GM23338 (cell line): ENCODE results near the gene DUSP8. TPM values are rescaled to one million over a fixed set of nuclear protein-coding genes. Genes with fewer than 3 reads are reported as not detected.

Source experiments
- ATAC-seq: fragments of 200-7000 bp; cut with Tn5 transposase; 3 replicates; pipeline ENCODE4 v1.9.1; 2020
- DNase-seq: peaks from one replicate; pipeline ENCODE4 v3.0.0-alpha.2; 2015; ENCODE audit warnings: low spot score
- H2AFZ ChIP-seq: fragments of 200-600 bp; sonication (generic); 2 replicates; pipeline ENCODE4 v1.8.0; 2016; ENCODE audit warnings: antibody characterized with exemption, mild to moderate bottlenecking, moderate library complexity
- H3F3A ChIP-seq: fragments of 200-600 bp; sonication (generic); replicated peaks from 2 replicates; pipeline ENCODE4 v1.8.0; 2017; ENCODE audit warnings: antibody characterized with exemption, mixed run types, low read depth
- H3K27ac ChIP-seq: fragments of 200-600 bp; sonication (generic); 2 replicates; pipeline ENCODE4 v1.6.1; 2016; ENCODE audit warnings: low read depth
- H3K27me3 ChIP-seq: fragments of 200-600 bp; sonication (generic); 2 replicates; pipeline ENCODE4 v1.8.0; 2016; ENCODE audit warnings: mild to moderate bottlenecking, mixed run types, moderate library complexity; ENCODE audit not compliant: insufficient read depth
- H3K36me3 ChIP-seq: fragments of 200-600 bp; sonication (generic); 2 replicates; pipeline ENCODE4 v1.8.0; 2016; ENCODE audit warnings: mild to moderate bottlenecking; ENCODE audit not compliant: insufficient read depth
- H3K4me1 ChIP-seq: fragments of 200-600 bp; sonication (generic); 2 replicates; pipeline ENCODE4 v1.8.0; 2016; ENCODE audit warnings: mild to moderate bottlenecking, moderate library complexity; ENCODE audit not compliant: insufficient read depth
- H3K4me2 ChIP-seq: fragments of 200-600 bp; sonication (generic); 2 replicates; pipeline ENCODE4 v1.7.1; 2017; ENCODE audit warnings: mixed run types
- H3K4me3 ChIP-seq: fragments of 200-600 bp; sonication (generic); 2 replicates; pipeline ENCODE4 v1.6.1; 2016; ENCODE audit warnings: mixed run types
- H3K79me2 ChIP-seq: fragments of 200-600 bp; sonication (generic); replicated peaks from 2 replicates; pipeline ENCODE4 v1.8.0; 2017; ENCODE audit warnings: mild to moderate bottlenecking; ENCODE audit not compliant: insufficient read depth
- H3K9me2 ChIP-seq: fragments of 200-600 bp; sonication (generic); 2 replicates; pipeline ENCODE4 v1.8.0; 2017; ENCODE audit not compliant: insufficient read depth
- H4K20me1 ChIP-seq: fragments of 200-600 bp; sonication (generic); replicated peaks from 2 replicates; pipeline ENCODE4 v1.8.0; 2017; ENCODE audit warnings: mild to moderate bottlenecking; ENCODE audit not compliant: insufficient read depth
- H3K27ac Mint-ChIP-seq: 2 replicates; pipeline ENCODE4 v1.8.0; 2020; ENCODE audit warnings: inconsistent platforms, mild to moderate bottlenecking, moderate library complexity, mixed read lengths
- H3K27me3 Mint-ChIP-seq: 3 replicates; pipeline ENCODE4 v1.8.0; 2022; ENCODE audit warnings: low read depth, mild to moderate bottlenecking, moderate library complexity, mixed read lengths, inconsistent platforms; ENCODE audit not compliant: insufficient read depth, poor library complexity
- H3K36me3 Mint-ChIP-seq: 3 replicates; pipeline ENCODE4 v1.8.0; 2021; ENCODE audit warnings: low read depth, mild to moderate bottlenecking, inconsistent platforms, moderate library complexity, mixed read lengths
- H3K4me1 Mint-ChIP-seq: 3 replicates; pipeline ENCODE4 v1.8.0; 2020; ENCODE audit warnings: mild to moderate bottlenecking, inconsistent platforms, mixed read lengths
- H3K4me3 Mint-ChIP-seq: 3 replicates; pipeline ENCODE4 v1.8.0; 2021; ENCODE audit warnings: moderate library complexity, mild to moderate bottlenecking, inconsistent platforms, mixed read lengths
- H3K9me3 Mint-ChIP-seq: 3 replicates; pipeline ENCODE4 v1.8.0; 2020; ENCODE audit warnings: moderate library complexity, mild to moderate bottlenecking, inconsistent platforms, mixed read lengths
- CREB1 ChIP-seq: fragments of 250-450 bp; sonication (Bioruptor Pico); IDR thresholded peaks from 2 replicates; pipeline ENCODE4 v1.5.0; 2020; ENCODE audit warnings: low read depth, mild to moderate bottlenecking, moderate library complexity
- CTCF ChIP-seq, 2 experiments: fragments of 200-600 bp in 1 of 2; sonication (generic) in 1 of 2; conservative IDR thresholded peaks; 2 replicates each; pipeline versions ENCODE4 v1.5.1 to v1.6.1; 2016 to 2017; ENCODE audit warnings: antibody characterized with exemption in 2 of 2, low read depth in 2 of 2, mild to moderate bottlenecking in 2 of 2, moderate library complexity in 1 of 2
- ETS1 ChIP-seq: IDR thresholded peaks from 2 replicates; pipeline ENCODE4 v1.6.1; 2016; ENCODE audit warnings: antibody characterized with exemption
- EZH2 ChIP-seq: fragments of 200-600 bp; sonication (generic); IDR thresholded peaks from one replicate; pipeline ENCODE4 v1.8.0; 2017; ENCODE audit warnings: antibody characterized with exemption, mild to moderate bottlenecking, low read depth; ENCODE audit not compliant: unreplicated experiment
- JUNB ChIP-seq: IDR thresholded peaks from one replicate; pipeline ENCODE4 v1.6.1; 2016; ENCODE audit warnings: antibody characterized with exemption; ENCODE audit not compliant: unreplicated experiment
- NANOG ChIP-seq: IDR thresholded peaks from 2 replicates; pipeline ENCODE4 v1.6.1; 2016; ENCODE audit warnings: antibody characterized with exemption, borderline replicate concordance
- POLR2AphosphoS5 ChIP-seq: IDR thresholded peaks from 2 replicates; pipeline ENCODE4 v1.6.1; 2016; ENCODE audit warnings: antibody characterized with exemption, low read depth
- STAT1 ChIP-seq: IDR thresholded peaks from one replicate; pipeline ENCODE4 v1.6.1; 2016; ENCODE audit warnings: antibody characterized with exemption; ENCODE audit not compliant: unreplicated experiment
- ZNF114 ChIP-seq: fragments of 250-450 bp; sonication (Bioruptor Pico); IDR thresholded peaks from 2 replicates; pipeline ENCODE4 v1.5.0; 2020; ENCODE audit warnings: mild to moderate bottlenecking, moderate library complexity
- ZNF331 ChIP-seq: fragments of 250-450 bp; sonication (Bioruptor Pico); IDR thresholded peaks from 2 replicates; pipeline ENCODE4 v1.5.0; 2020; ENCODE audit warnings: low read depth, mild to moderate bottlenecking, moderate library complexity
- polyA plus RNA-seq: library from polyadenylated mRNA; unstranded; fragments of >200 nt; fragmentation: Nextera tagmentation; extraction: Ambion mirVana; gene quantifications from 2 replicates; pipeline ENCODE4 v1.2.1, GENCODE V29; 2016
- total RNA-seq: library from RNA; depleted of rRNA; stranded (reverse); fragments of >200 nt; shearing (Covaris generic); gene quantifications from 2 replicates; pipeline ENCODE4 v1.2.3, GENCODE V29; 2014
- TF ChIP-seq, protein P1 (sequence below): IDR thresholded peaks from one replicate; pipeline ENCODE4 v1.6.1; 2018; ENCODE audit warnings: antibody characterized with exemption; ENCODE audit not compliant: unreplicated experiment

The DUSP8 gene
- total and polyA plus RNA-seq, 2 experiments from 2014 or later = 1.1 TPM

DNA sequence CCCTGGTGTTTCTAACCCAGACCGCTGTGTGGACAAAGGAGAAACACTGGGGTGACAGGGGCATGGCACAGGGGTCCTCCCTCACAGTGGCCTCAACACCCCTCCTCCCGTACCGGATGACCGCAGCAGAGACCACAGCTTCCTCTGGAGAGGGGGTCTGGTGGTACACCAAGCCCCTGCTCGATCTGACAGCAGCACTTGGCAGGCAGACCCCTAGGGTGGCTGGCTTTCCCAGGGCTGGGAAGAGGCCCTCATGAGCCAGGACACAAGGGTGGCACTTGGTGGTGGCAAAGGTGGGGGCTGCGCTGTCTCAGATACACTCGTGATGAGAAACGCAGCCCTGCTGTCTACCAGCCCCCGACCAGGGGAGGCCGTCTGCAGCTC, 38.7 kb downstream of the DUSP8 start:
- DNase-seq (no peak), ATAC-seq (no peak)
- Mint-ChIP-seq H3K4me3 (no peak overlapping the region), H3K36me3 (no peaks in the 10 kb centered on the region), H3K27me3 (peaks cover 9% of the 10 kb centered on the region), H3K4me1 (no peaks in the 10 kb centered on the region; the same call in 2 of the 3 replicates), H3K27ac (no peak overlapping the region), H3K9me3 (no peaks in the 10 kb centered on the region)
- Histone ChIP-seq H3K4me3 (no peak overlapping the region), H3K27ac (no peak overlapping the region), H4K20me1 (peaks cover 13% of the 10 kb centered on the region), H3K9me2 (no peaks in the 10 kb centered on the region), H3F3A (no peaks in the 10 kb centered on the region), H3K4me2 (no peak overlapping the region), H3K27me3 (peaks cover 7% of the 10 kb centered on the region), H3K79me2 (peaks cover 74% of the 10 kb centered on the region), H3K36me3 (no peaks in the 10 kb centered on the region), H2AFZ (no peak overlapping the region), H3K4me1 (no peaks in the 10 kb centered on the region)
- TF ChIP-seq JUNB (no peak), STAT1 (no peak), ZNF331 (CRISPR knock-in tag) (no peak), NANOG (no peak), CREB1 (CRISPR knock-in tag) (no peak), ZNF114 (CRISPR knock-in tag) (no peak), ETS1 (no peak), CTCF (conservative IDR thresholded peaks at IDR 0.05; ENCODE audit: low read depth in 2 of 2) (no peak), POLR2AphosphoS5 (no peak), EZH2 (no peak)
- TF ChIP-seq, protein P1, sequence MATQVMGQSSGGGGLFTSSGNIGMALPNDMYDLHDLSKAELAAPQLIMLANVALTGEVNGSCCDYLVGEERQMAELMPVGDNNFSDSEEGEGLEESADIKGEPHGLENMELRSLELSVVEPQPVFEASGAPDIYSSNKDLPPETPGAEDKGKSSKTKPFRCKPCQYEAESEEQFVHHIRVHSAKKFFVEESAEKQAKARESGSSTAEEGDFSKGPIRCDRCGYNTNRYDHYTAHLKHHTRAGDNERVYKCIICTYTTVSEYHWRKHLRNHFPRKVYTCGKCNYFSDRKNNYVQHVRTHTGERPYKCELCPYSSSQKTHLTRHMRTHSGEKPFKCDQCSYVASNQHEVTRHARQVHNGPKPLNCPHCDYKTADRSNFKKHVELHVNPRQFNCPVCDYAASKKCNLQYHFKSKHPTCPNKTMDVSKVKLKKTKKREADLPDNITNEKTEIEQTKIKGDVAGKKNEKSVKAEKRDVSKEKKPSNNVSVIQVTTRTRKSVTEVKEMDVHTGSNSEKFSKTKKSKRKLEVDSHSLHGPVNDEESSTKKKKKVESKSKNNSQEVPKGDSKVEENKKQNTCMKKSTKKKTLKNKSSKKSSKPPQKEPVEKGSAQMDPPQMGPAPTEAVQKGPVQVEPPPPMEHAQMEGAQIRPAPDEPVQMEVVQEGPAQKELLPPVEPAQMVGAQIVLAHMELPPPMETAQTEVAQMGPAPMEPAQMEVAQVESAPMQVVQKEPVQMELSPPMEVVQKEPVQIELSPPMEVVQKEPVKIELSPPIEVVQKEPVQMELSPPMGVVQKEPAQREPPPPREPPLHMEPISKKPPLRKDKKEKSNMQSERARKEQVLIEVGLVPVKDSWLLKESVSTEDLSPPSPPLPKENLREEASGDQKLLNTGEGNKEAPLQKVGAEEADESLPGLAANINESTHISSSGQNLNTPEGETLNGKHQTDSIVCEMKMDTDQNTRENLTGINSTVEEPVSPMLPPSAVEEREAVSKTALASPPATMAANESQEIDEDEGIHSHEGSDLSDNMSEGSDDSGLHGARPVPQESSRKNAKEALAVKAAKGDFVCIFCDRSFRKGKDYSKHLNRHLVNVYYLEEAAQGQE = no peak
